Smooth muscle cell (in vitro differentiated cells): ENCODE results near the gene TP53TG5. TPM values are rescaled to one million over a fixed set of nuclear protein-coding genes. Genes with fewer than 3 reads are reported as not detected.

Experiments
- DNase-seq: peaks from one replicate; lab custom pipeline; 2025; ENCODE audit not compliant: unreplicated experiment; lab: John Stamatoyannopoulos, UW
- H2AFZ ChIP-seq: fragments of 200-600 bp; sonication (generic); 2 replicates; pipeline ENCODE4 v1.6.0; 2016; ENCODE audit warnings: antibody characterized with exemption, low read depth, mild to moderate bottlenecking
- H3F3A ChIP-seq: fragments of 200-600 bp; sonication (generic); 2 replicates; pipeline ENCODE4 v1.6.0; 2017; ENCODE audit warnings: antibody characterized with exemption, low read depth
- H3K27ac ChIP-seq: fragments of 200-600 bp; sonication (generic); 2 replicates; pipeline ENCODE4 v1.5.1; 2016; ENCODE audit warnings: low read depth, mild to moderate bottlenecking
- H3K27me3 ChIP-seq: fragments of 200-600 bp; sonication (generic); 2 replicates; pipeline ENCODE4 v1.6.1; 2016; ENCODE audit warnings: low read depth, mild to moderate bottlenecking
- H3K36me3 ChIP-seq: fragments of 200-600 bp; sonication (generic); 2 replicates; pipeline ENCODE4 v1.5.1; 2016; ENCODE audit warnings: low read depth
- H3K4me1 ChIP-seq: fragments of 200-600 bp; sonication (generic); 2 replicates; pipeline ENCODE4 v1.5.1; 2016; ENCODE audit warnings: low read depth
- H3K4me2 ChIP-seq: fragments of 200-600 bp; sonication (generic); 2 replicates; pipeline ENCODE4 v1.6.0; 2016; ENCODE audit warnings: mild to moderate bottlenecking
- H3K4me3 ChIP-seq: fragments of 200-600 bp; sonication (generic); 2 replicates; pipeline ENCODE4 v1.5.1; 2016; ENCODE audit warnings: mild to moderate bottlenecking
- H3K79me2 ChIP-seq: fragments of 200-600 bp; sonication (generic); 2 replicates; pipeline ENCODE4 v1.6.0; 2016; ENCODE audit warnings: low read depth, mild to moderate bottlenecking
- H3K9ac ChIP-seq: fragments of 200-600 bp; sonication (generic); 2 replicates; pipeline ENCODE4 v1.6.0; 2016; ENCODE audit warnings: low read depth
- H3K9me3 ChIP-seq: fragments of 200-600 bp; sonication (generic); replicated peaks from 2 replicates; pipeline ENCODE4 v1.5.1; 2016; ENCODE audit warnings: low read depth
- H4K20me1 ChIP-seq: fragments of 200-600 bp; sonication (generic); 2 replicates; pipeline ENCODE4 v1.6.0; 2016; ENCODE audit warnings: low read depth
- CTCF ChIP-seq: fragments of 200-600 bp; sonication (generic); IDR thresholded peaks from 2 replicates; pipeline ENCODE4 v1.5.1; 2017; ENCODE audit warnings: borderline replicate concordance, mild to moderate bottlenecking, antibody characterized with exemption; ENCODE audit not compliant: insufficient read depth, poor library complexity, severe bottlenecking
- WGBS: methylation state at CpG from one replicate; pipeline ENCODE4 v1.1.7; 2016; ENCODE audit warnings: low lambda C conversion rate; 5-methylcytosine and 5-hydroxymethylcytosine counted together
- polyA plus RNA-seq: library from polyadenylated mRNA; unstranded; fragments of >200 nt; fragmentation: Nextera tagmentation; extraction: Ambion mirVana; gene quantifications from 2 replicates; pipeline ENCODE4 v1.2.1, GENCODE V29; 2016
- total RNA-seq: library from RNA; depleted of rRNA; stranded (reverse); fragments of >200 nt; gene quantifications from 2 replicates; pipeline ENCODE4 v1.2.3, GENCODE V29; 2014

The TP53TG5 gene
- total and polyA plus RNA-seq, 2 experiments from 2014 or later = 0.06 TPM; not detected in 1

- Histone ChIP-seq H2AFZ (peak overlapping the region; percentile 66), H3K27ac (no peak overlapping the region), H3K9ac (peak overlapping the region; percentile 61), H3K4me1 (no peaks in the 10 kb centered on the region), H3K79me2 (no peaks in the 10 kb centered on the region), H3K4me3 (peak overlapping the region; percentile 75), H3K27me3 (peaks cover 39% of the 10 kb centered on the region), H3F3A (no peaks in the 10 kb centered on the region), H3K9me3 (no peaks in the 10 kb centered on the region), H4K20me1 (no peaks in the 10 kb centered on the region), H3K4me2 (peak overlapping the region; percentile 98), H3K36me3 (no peaks in the 10 kb centered on the region)
- 1% methylated on average over 37 of the region's 87 CpGs for WGBS
- no peak for DNase-seq
- TF ChIP-seq CTCF = no peak
Measured at GRCh38 chr20:45406260-45407066, 28.3 kb upstream of the TP53TG5 start.

- H3K4me3 ChIP-seq = peak overlapping the region; percentile 75
- H3K27ac ChIP-seq = no peak overlapping the region
- no peak overlapping the region for H3K9ac ChIP-seq
- H3K79me2 ChIP-seq = no peaks in the 10 kb centered on the region
- H3K36me3 ChIP-seq = no peaks in the 10 kb centered on the region
- WGBS = 6% methylated on average over 34 of the region's 49 CpGs
- no peak for TF ChIP-seq CTCF
- H2AFZ ChIP-seq = no peak overlapping the region
- peak overlapping the region; percentile 98 for H3K4me2 ChIP-seq
- no peak for DNase-seq
- H3K4me1 ChIP-seq = no peaks in the 10 kb centered on the region
- H3F3A ChIP-seq = no peaks in the 10 kb centered on the region
- peaks cover 39% of the 10 kb centered on the region for H3K27me3 ChIP-seq
- H3K9me3 ChIP-seq = no peaks in the 10 kb centered on the region
- no peaks in the 10 kb centered on the region for H4K20me1 ChIP-seq
Measured at GRCh38 chr20:45405571-45406259, 27.6 kb upstream of the TP53TG5 start.

- Histone ChIP-seq H3K4me3 (no peak overlapping the region), H3K79me2 (no peaks in the 10 kb centered on the region), H3K27me3 (peaks cover 39% of the 10 kb centered on the region), H3K9me3 (no peaks in the 10 kb centered on the region), H2AFZ (no peak overlapping the region), H3K9ac (no peak overlapping the region), H3K27ac (no peak overlapping the region), H3K4me2 (no peak overlapping the region), H4K20me1 (no peaks in the 10 kb centered on the region), H3F3A (no peaks in the 10 kb centered on the region), H3K4me1 (no peaks in the 10 kb centered on the region), H3K36me3 (no peaks in the 10 kb centered on the region)
- 92% methylated on average over 1 of the region's 1 CpG for WGBS
- no peak for DNase-seq
- no peak for TF ChIP-seq CTCF
Measured at GRCh38 chr20:45404438-45404837, 26.3 kb upstream of the TP53TG5 start.
